ENCODE measurements around the gene COPS6.

Gene COPS6

GRCh38 chr7:100105534-100105933 lies 16.8 kb downstream of the COPS6 start:
- TF ChIP-seq CTCF (IDR thresholded peaks at IDR 0.05; ENCODE audit: control extremely low read depth, extremely low read depth, low read depth, missing control alignments) = no peak
- DNase-seq (ENCODE audit: extremely low spot score) = no peak
- CTCF ChIA-PET = interaction anchor here (1.9 kb wide), 1 partner anchor 9 kb away, joined by 9 read pairs; no protein-coding TSS in a partner anchor
- POLR2A ChIA-PET = interaction anchor here (0.9 kb wide), 1 partner anchor 19 kb away, joined by 4 read pairs; no protein-coding TSS in a partner anchor

- no peak for DNase-seq (ENCODE audit: extremely low spot score)
- CTCF ChIA-PET = no interaction called here
- POLR2A ChIA-PET = interaction anchor here (0.6 kb wide), 1 partner anchor 568 kb away, joined by 12 read pairs; no protein-coding TSS in a partner anchor
- no peak for TF ChIP-seq CTCF (IDR thresholded peaks at IDR 0.05; ENCODE audit: control extremely low read depth, extremely low read depth, low read depth, missing control alignments)
Measured at GRCh38 chr7:100106633-100107032, 17.9 kb downstream of the COPS6 start.

GRCh38 chr7:100107125-100107737 lies 18.5 kb downstream of the COPS6 start:
- CTCF ChIA-PET = no interaction called here
- DNase-seq (ENCODE audit: extremely low spot score) = no peak

GRCh38 chr7:100107890-100108289 lies 19.1 kb downstream of the COPS6 start:
- ChIA-PET CTCF (no interaction called here), POLR2A (no interaction called here)
- TF ChIP-seq CTCF (IDR thresholded peaks at IDR 0.05; ENCODE audit: control extremely low read depth, extremely low read depth, low read depth, missing control alignments) = no peak
- no peak for DNase-seq (ENCODE audit: extremely low spot score)

More at GRCh38 chr7:100107125-100107737, 18.5 kb downstream of the COPS6 start:
- POLR2A ChIA-PET = no interaction called here
- TF ChIP-seq CTCF (IDR thresholded peaks at IDR 0.05; ENCODE audit: control extremely low read depth, extremely low read depth, low read depth, missing control alignments) = no peak

- ChIA-PET CTCF (no interaction called here), POLR2A (interaction anchor here (0.6 kb wide), 1 partner anchor 80 kb away, joined by 3 read pairs; no protein-coding TSS in a partner anchor)
- no peak for TF ChIP-seq CTCF (IDR thresholded peaks at IDR 0.05; ENCODE audit: control extremely low read depth, extremely low read depth, low read depth, missing control alignments)
- no peak for DNase-seq (ENCODE audit: extremely low spot score)
Measured at GRCh38 chr7:100109521-100110163, 20.9 kb downstream of the COPS6 start.

GRCh38 chr7:100111156-100111555 lies 22.4 kb downstream of the COPS6 start:
- DNase-seq (ENCODE audit: extremely low spot score) = no peak
- ChIA-PET POLR2A (no interaction called here), CTCF (interaction anchor here (0.8 to 2.7 kb wide), 3 partner anchors 9 to 20 kb away, joined by 3 to 14 read pairs (median 3); partner anchors contain the start of genes AP4M1 and MCM7)
- no peak for TF ChIP-seq CTCF (IDR thresholded peaks at IDR 0.05; ENCODE audit: control extremely low read depth, extremely low read depth, low read depth, missing control alignments)

Data from GM10248 (cell line).